SK-N-SH (cell line): ENCODE data around the gene PDGFC. TPM values are rescaled to one million over a fixed set of nuclear protein-coding genes. Genes with fewer than 3 reads are reported as not detected.
"Not testable (repeated sequence)": the region's sequence is repeated elsewhere in the genome, so short reads cannot be mapped to it uniquely, and the experiment has no call there.

ENCODE experiments used
- CTCF ChIA-PET: fragments of 300-600, 350-600 bp; formaldehyde crosslinking; extraction: SDS; loops from one replicate; lab custom pipeline; 2021; lab: Yijun Ruan, JAX
- POLR2A ChIA-PET: fragments of 350-600 bp; sonication (Branson Sonifier 250); formaldehyde crosslinking; extraction: SDS; loops from one replicate; lab custom pipeline; 2020; ENCODE audit warnings: antibody characterized with exemption, inconsistent platforms; lab: Yijun Ruan, JAX
- DNase-seq: peaks from one replicate; pipeline ENCODE4 v3.0.0; 2012
- H2AFZ ChIP-seq: fragments of 200-600 bp; sonication (generic); 2 replicates; pipeline ENCODE4 v1.8.1; 2016; ENCODE audit warnings: antibody characterized with exemption, mild to moderate bottlenecking, low read depth
- H3F3A ChIP-seq: fragments of 200-600 bp; sonication (generic); replicated peaks from 2 replicates; pipeline ENCODE3; 2016; ENCODE audit warnings: antibody characterized with exemption, mild to moderate bottlenecking; ENCODE audit not compliant: insufficient read depth
- H3K27ac ChIP-seq, 2 experiments: fragments of 200-500 bp in 1 of 2; fragments of 200-600 bp in 1 of 2; sonication (Bioruptor generic) in 1 of 2; sonication (generic), shearing (Covaris generic) in 1 of 2; 2 replicates each; pipeline versions ENCODE4 v1.5.1 to v1.6.1; 2014 to 2016; ENCODE audit warnings: low read depth in 2 of 2, inconsistent platforms in 1 of 2, low read length in 1 of 2, mild to moderate bottlenecking in 1 of 2, mixed read lengths in 1 of 2
- H3K27me3 ChIP-seq: fragments of 200-600 bp; sonication (generic), shearing (Covaris generic); 2 replicates; pipeline ENCODE4 v1.6.1; 2016; ENCODE audit warnings: mixed run types; ENCODE audit not compliant: insufficient read depth
- H3K36me3 ChIP-seq, 2 experiments: fragments of 200-500 bp in 1 of 2; fragments of 200-600 bp in 1 of 2; sonication (Bioruptor generic) in 1 of 2; sonication (generic) in 1 of 2; replicated peaks in 1 of 2; 2 replicates each; pipeline versions ENCODE3 to v1.5.1; 2014 to 2016; ENCODE audit warnings: low read length in 1 of 2, mild to moderate bottlenecking in 1 of 2; ENCODE audit not compliant: insufficient read depth in 2 of 2, control insufficient read depth in 1 of 2
- H3K4me1 ChIP-seq, 2 experiments: fragments of 200-500 bp in 1 of 2; fragments of 200-600 bp in 1 of 2; sonication (Bioruptor generic) in 1 of 2; sonication (generic), shearing (Covaris generic) in 1 of 2; 2 replicates each; pipeline versions ENCODE4 v1.5.1 to v1.6.1; 2014 to 2016; ENCODE audit warnings: low read depth in 1 of 2, low read length in 1 of 2, mixed run types in 1 of 2; ENCODE audit not compliant: insufficient read depth in 2 of 2, control insufficient read depth in 1 of 2
- H3K4me2 ChIP-seq: fragments of 200-600 bp; sonication (generic), shearing (Covaris generic); 2 replicates; pipeline ENCODE4 v1.6.1; 2017; ENCODE audit warnings: mixed run types
- H3K4me3 ChIP-seq, 2 experiments: fragments of 200-500 bp in 1 of 2; fragments of 200-600 bp in 1 of 2; sonication (Bioruptor generic) in 1 of 2; sonication (generic), shearing (Covaris generic) in 1 of 2; 2 replicates each; pipeline versions ENCODE4 v1.5.1 to v1.8.1; 2014 to 2016; ENCODE audit warnings: low read depth in 2 of 2, inconsistent platforms in 1 of 2, low read length in 1 of 2, mild to moderate bottlenecking in 1 of 2, mixed read lengths in 1 of 2, moderate library complexity in 1 of 2
- H3K79me2 ChIP-seq: fragments of 200-600 bp; sonication (generic); 2 replicates; pipeline ENCODE4 v1.8.1; 2017; ENCODE audit warnings: mild to moderate bottlenecking; ENCODE audit not compliant: insufficient read depth
- H3K9ac ChIP-seq: fragments of 200-600 bp; sonication (generic); 2 replicates; pipeline ENCODE4 v1.6.1; 2017; ENCODE audit warnings: mixed run types
- H3K9me2 ChIP-seq: fragments of 200-600 bp; sonication (generic); 2 replicates; pipeline ENCODE4 v1.6.1; 2017; ENCODE audit warnings: mixed run types
- H3K9me3 ChIP-seq: fragments of 200-600 bp; sonication (generic); 2 replicates; pipeline ENCODE4 v1.6.1; 2017; ENCODE audit warnings: mixed run types, mild to moderate bottlenecking, moderate library complexity
- H4K20me1 ChIP-seq: fragments of 200-600 bp; sonication (generic); 2 replicates; pipeline ENCODE4 v1.6.1; 2017; ENCODE audit warnings: mild to moderate bottlenecking, mixed run types; ENCODE audit not compliant: insufficient read depth
- ELF1 ChIP-seq: IDR thresholded peaks from 2 replicates; pipeline ENCODE4 v1.4.0; 2012
- EP300 ChIP-seq, 2 experiments: IDR thresholded peaks; 2 replicates each; pipeline versions ENCODE4 v1.4.0 to v1.6.1; 2012; ENCODE audit warnings: borderline replicate concordance in 1 of 2, low read depth in 1 of 2, low read length in 1 of 2
- FOXJ3 ChIP-seq: sonication (generic); formaldehyde crosslinking; IDR thresholded peaks from 2 replicates; pipeline ENCODE4 v1.5.1; 2020; ENCODE audit warnings: mild to moderate bottlenecking, missing genetic modification reagents
- FOXM1 ChIP-seq: IDR thresholded peaks from 2 replicates; pipeline ENCODE4 v1.4.0; 2012; ENCODE audit warnings: low read depth, mild to moderate bottlenecking
- NFIC ChIP-seq: IDR thresholded peaks from 2 replicates; pipeline ENCODE4 v1.4.0; 2012; ENCODE audit warnings: borderline replicate concordance
- POLR2AphosphoS5 ChIP-seq: IDR thresholded peaks from 2 replicates; pipeline ENCODE4 v1.6.1; 2012; ENCODE audit warnings: low read depth, low read length
- RCOR1 ChIP-seq: fragments of 150-350 bp; IDR thresholded peaks from 2 replicates; pipeline ENCODE4 v1.6.1; 2017; ENCODE audit warnings: antibody characterized with exemption, low read length
- RXRA ChIP-seq: IDR thresholded peaks from 2 replicates; pipeline ENCODE4 v1.4.0; 2012; ENCODE audit warnings: low read depth, mild to moderate bottlenecking, borderline replicate concordance
- SMC3 ChIP-seq: IDR thresholded peaks from 2 replicates; pipeline ENCODE4 v1.6.1; 2012; ENCODE audit warnings: low read depth, low read length, improper control_type of control experiment
- TCF12 ChIP-seq: IDR thresholded peaks from 2 replicates; pipeline ENCODE4 v1.4.0; 2012
- TEAD4 ChIP-seq: IDR thresholded peaks from 2 replicates; pipeline ENCODE4 v1.4.0; 2012; ENCODE audit warnings: mild to moderate bottlenecking, borderline replicate concordance; ENCODE audit not compliant: insufficient read depth
- YY1 ChIP-seq: IDR thresholded peaks from 2 replicates; pipeline ENCODE4 v1.4.0; 2012; ENCODE audit warnings: low read depth, mild to moderate bottlenecking
- WGBS: methylation state at CpG from one replicate; pipeline ENCODE4 v1.1.6; 2017; ENCODE audit warnings: low lambda C conversion rate; 5-methylcytosine and 5-hydroxymethylcytosine counted together
- polyA plus RNA-seq, 3 experiments: library from polyadenylated mRNA; depleted of rRNA; stranded (reverse); fragments of >200 nt; gene quantifications; 2 replicates each; pipeline ENCODE4 v1.2.3, GENCODE V29; 2012
- TF ChIP-seq, protein P1 (sequence below): IDR thresholded peaks from 2 replicates; pipeline ENCODE4 v1.6.1; 2012; ENCODE audit warnings: mild to moderate bottlenecking, low read depth, low read length, moderate library complexity
- TF ChIP-seq, protein P2 (sequence below): fragments of 150-350 bp; IDR thresholded peaks from 2 replicates; pipeline ENCODE4 v1.6.1; 2016; ENCODE audit warnings: mild to moderate bottlenecking, low read depth, low read length
- TF ChIP-seq, protein P3 (sequence below): IDR thresholded peaks from 2 replicates; pipeline ENCODE4; 2012
- TF ChIP-seq, protein P4 (sequence below): IDR thresholded peaks from 2 replicates; pipeline ENCODE4 v1.4.0; 2012; ENCODE audit warnings: low read depth
- TF ChIP-seq, protein P5 (sequence below): fragments of 150-350 bp; IDR thresholded peaks from 2 replicates; pipeline ENCODE4 v1.6.1; 2017; ENCODE audit warnings: antibody characterized with exemption, low read length, low read depth, borderline replicate concordance

Gene PDGFC
- polyA plus RNA-seq, 1 of the 3 experiments (the other 2 are of a cell fraction): 29.8 TPM

DNA sequence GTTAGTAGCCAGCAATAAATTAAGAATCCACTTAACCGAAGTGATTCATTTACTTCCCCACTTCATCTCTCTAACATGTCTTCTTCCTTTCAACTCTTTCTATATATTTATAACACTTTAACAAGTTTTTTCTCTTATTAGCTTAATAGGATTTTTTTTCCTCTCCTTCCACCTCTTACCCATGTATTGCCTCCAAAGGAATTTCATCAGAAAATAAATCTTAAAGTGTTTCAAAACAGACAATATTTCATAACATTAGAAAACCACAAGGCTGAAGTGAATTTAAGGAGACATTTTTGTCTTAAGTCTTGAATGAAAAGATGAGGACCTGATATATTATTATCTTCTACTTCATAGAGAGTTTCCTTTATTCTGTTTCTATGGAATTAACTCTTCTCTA, 101.5 kb downstream of the PDGFC start:
- no peak overlapping the region for H3K9ac ChIP-seq
- CTCF ChIA-PET: interaction anchor here (0.7 kb wide), 1 partner anchor 387 kb away, joined by 3 read pairs; no protein-coding TSS in a partner anchor

DNA sequence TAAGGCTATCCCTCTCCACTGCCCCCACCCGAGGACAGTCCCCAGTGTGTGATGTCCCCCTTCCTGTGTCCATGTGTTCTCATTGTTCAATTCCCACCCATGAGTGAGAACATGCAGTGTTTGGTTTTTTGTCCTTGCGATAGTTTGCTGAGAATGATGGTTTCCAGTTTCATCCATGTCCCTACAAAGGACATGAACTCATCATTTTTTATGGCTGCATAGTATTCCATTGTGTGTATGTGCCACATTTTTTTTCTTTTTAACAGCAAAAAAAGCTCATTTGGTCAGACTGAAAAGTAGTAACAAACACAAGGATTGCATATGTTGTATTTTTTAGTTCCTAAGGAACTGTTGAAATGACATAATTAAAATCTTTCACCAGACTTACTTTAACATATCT, 105.5 kb downstream of the PDGFC start:
- H3K4me3 ChIP-seq, H4K20me1 ChIP-seq, DNase-seq, H3K9me3 ChIP-seq, POLR2A ChIA-PET, H3K4me2 ChIP-seq, H3K36me3 ChIP-seq, H3K27ac ChIP-seq, H3K9me2 ChIP-seq, H2AFZ ChIP-seq, H3K9ac ChIP-seq, H3F3A ChIP-seq, H3K27me3 ChIP-seq: not testable (repeated sequence)
- peaks cover 0 to 13% of the 10 kb centered on the region in 2 experiments; a peak in 2 of 4 replicates for H3K4me1 ChIP-seq
- 77% methylated on average over 2 of the region's 2 CpGs for WGBS
- CTCF ChIA-PET: interaction anchor here (0.5 kb wide), 1 partner anchor 135 kb away, joined by 3 read pairs; no protein-coding TSS in a partner anchor
- peaks cover 92% of the 10 kb centered on the region for H3K79me2 ChIP-seq

More for the DNA sequence above, 101.5 kb downstream of the PDGFC start:
- POLR2A ChIA-PET: no interaction called here
- Histone ChIP-seq H2AFZ (no peak overlapping the region), H3K4me1 (peaks cover 0 to 24% of the 10 kb centered on the region in 2 experiments; a peak in 2 of 4 replicates), H3F3A (no peaks in the 10 kb centered on the region), H3K9me3 (no peaks in the 10 kb centered on the region), H3K79me2 (peaks cover 92% of the 10 kb centered on the region), H3K36me3 (no peaks in the 10 kb centered on the region), H3K4me2 (peak overlapping the region; percentile 2; the same call in 1 of the 2 replicates), H3K9me2 (no peaks in the 10 kb centered on the region), H4K20me1 (no peaks in the 10 kb centered on the region), H3K27ac (0 out of 4 replicates have a peak overlapping the region, but pooled peaks of 1 of the 2 experiments have one; percentile 0), H3K27me3 (no peaks in the 10 kb centered on the region), H3K4me3 (no peak overlapping the region)
- TF ChIP-seq SMC3: no peak
- TF ChIP-seq EP300 (IDR thresholded peaks at IDR 0.05; ENCODE audit: borderline replicate concordance in 1 of 2, low read depth in 1 of 2, low read length in 1 of 2): no peak
- no peak for TF ChIP-seq YY1
- no peak for TF ChIP-seq FOXM1
- TF ChIP-seq, protein P1, sequence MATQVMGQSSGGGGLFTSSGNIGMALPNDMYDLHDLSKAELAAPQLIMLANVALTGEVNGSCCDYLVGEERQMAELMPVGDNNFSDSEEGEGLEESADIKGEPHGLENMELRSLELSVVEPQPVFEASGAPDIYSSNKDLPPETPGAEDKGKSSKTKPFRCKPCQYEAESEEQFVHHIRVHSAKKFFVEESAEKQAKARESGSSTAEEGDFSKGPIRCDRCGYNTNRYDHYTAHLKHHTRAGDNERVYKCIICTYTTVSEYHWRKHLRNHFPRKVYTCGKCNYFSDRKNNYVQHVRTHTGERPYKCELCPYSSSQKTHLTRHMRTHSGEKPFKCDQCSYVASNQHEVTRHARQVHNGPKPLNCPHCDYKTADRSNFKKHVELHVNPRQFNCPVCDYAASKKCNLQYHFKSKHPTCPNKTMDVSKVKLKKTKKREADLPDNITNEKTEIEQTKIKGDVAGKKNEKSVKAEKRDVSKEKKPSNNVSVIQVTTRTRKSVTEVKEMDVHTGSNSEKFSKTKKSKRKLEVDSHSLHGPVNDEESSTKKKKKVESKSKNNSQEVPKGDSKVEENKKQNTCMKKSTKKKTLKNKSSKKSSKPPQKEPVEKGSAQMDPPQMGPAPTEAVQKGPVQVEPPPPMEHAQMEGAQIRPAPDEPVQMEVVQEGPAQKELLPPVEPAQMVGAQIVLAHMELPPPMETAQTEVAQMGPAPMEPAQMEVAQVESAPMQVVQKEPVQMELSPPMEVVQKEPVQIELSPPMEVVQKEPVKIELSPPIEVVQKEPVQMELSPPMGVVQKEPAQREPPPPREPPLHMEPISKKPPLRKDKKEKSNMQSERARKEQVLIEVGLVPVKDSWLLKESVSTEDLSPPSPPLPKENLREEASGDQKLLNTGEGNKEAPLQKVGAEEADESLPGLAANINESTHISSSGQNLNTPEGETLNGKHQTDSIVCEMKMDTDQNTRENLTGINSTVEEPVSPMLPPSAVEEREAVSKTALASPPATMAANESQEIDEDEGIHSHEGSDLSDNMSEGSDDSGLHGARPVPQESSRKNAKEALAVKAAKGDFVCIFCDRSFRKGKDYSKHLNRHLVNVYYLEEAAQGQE: no peak
- TF ChIP-seq POLR2AphosphoS5: no peak
- no peak for TF ChIP-seq FOXJ3 (CRISPR knock-in tag)
- no peak for TF ChIP-seq RXRA
- TF ChIP-seq RCOR1: no peak
- no peak for TF ChIP-seq TCF12
- TF ChIP-seq, protein P2, sequence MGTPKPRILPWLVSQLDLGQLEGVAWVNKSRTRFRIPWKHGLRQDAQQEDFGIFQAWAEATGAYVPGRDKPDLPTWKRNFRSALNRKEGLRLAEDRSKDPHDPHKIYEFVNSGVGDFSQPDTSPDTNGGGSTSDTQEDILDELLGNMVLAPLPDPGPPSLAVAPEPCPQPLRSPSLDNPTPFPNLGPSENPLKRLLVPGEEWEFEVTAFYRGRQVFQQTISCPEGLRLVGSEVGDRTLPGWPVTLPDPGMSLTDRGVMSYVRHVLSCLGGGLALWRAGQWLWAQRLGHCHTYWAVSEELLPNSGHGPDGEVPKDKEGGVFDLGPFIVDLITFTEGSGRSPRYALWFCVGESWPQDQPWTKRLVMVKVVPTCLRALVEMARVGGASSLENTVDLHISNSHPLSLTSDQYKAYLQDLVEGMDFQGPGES: no peak
- TF ChIP-seq ELF1: no peak
- TF ChIP-seq, protein P3, sequence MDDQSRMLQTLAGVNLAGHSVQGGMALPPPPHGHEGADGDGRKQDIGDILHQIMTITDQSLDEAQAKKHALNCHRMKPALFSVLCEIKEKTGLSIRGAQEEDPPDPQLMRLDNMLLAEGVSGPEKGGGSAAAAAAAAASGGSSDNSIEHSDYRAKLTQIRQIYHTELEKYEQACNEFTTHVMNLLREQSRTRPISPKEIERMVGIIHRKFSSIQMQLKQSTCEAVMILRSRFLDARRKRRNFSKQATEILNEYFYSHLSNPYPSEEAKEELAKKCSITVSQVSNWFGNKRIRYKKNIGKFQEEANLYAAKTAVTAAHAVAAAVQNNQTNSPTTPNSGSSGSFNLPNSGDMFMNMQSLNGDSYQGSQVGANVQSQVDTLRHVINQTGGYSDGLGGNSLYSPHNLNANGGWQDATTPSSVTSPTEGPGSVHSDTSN: no peak
- TF ChIP-seq, protein P4, sequence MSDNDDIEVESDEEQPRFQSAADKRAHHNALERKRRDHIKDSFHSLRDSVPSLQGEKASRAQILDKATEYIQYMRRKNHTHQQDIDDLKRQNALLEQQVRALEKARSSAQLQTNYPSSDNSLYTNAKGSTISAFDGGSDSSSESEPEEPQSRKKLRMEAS: no peak
- TF ChIP-seq TEAD4: no peak
- TF ChIP-seq, protein P5, sequence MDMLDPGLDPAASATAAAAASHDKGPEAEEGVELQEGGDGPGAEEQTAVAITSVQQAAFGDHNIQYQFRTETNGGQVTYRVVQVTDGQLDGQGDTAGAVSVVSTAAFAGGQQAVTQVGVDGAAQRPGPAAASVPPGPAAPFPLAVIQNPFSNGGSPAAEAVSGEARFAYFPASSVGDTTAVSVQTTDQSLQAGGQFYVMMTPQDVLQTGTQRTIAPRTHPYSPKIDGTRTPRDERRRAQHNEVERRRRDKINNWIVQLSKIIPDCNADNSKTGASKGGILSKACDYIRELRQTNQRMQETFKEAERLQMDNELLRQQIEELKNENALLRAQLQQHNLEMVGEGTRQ: no peak
- TF ChIP-seq NFIC: no peak
- no peak for DNase-seq
- WGBS: 83% methylated on average over 1 of the region's 1 CpG
